ENCODE data around the gene CCDC50. TPM values are rescaled to one million over a fixed set of nuclear protein-coding genes. Genes with fewer than 3 reads are reported as not detected.

CCDC50 gene
- total and polyA plus RNA-seq, 2 of the 8 experiments (the other 6 are each of a cell fraction or from before 2014, with no cell fraction given): 7.3 to 19.2 TPM

DNA sequence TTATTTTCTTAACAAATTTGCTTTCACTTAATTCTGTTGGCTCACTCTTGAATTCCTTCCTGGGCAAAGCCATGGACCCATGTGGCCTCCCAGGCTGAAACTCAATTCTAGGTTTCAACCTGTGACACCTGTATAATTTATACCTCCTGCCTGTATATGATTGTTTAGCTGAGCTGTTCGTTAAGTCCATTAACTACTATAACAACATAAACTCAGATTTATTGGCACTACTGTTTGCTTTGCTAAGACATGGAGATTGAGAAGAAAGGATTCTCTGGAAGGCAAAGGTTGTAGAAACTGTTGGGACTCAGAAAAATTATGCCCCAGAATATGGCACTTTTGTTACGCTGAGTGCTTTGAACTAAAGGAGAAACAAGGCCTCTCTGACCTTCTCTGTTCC lies 26.7 kb upstream of the CCDC50 start (continued):
- TF ChIP-seq, protein P1, sequence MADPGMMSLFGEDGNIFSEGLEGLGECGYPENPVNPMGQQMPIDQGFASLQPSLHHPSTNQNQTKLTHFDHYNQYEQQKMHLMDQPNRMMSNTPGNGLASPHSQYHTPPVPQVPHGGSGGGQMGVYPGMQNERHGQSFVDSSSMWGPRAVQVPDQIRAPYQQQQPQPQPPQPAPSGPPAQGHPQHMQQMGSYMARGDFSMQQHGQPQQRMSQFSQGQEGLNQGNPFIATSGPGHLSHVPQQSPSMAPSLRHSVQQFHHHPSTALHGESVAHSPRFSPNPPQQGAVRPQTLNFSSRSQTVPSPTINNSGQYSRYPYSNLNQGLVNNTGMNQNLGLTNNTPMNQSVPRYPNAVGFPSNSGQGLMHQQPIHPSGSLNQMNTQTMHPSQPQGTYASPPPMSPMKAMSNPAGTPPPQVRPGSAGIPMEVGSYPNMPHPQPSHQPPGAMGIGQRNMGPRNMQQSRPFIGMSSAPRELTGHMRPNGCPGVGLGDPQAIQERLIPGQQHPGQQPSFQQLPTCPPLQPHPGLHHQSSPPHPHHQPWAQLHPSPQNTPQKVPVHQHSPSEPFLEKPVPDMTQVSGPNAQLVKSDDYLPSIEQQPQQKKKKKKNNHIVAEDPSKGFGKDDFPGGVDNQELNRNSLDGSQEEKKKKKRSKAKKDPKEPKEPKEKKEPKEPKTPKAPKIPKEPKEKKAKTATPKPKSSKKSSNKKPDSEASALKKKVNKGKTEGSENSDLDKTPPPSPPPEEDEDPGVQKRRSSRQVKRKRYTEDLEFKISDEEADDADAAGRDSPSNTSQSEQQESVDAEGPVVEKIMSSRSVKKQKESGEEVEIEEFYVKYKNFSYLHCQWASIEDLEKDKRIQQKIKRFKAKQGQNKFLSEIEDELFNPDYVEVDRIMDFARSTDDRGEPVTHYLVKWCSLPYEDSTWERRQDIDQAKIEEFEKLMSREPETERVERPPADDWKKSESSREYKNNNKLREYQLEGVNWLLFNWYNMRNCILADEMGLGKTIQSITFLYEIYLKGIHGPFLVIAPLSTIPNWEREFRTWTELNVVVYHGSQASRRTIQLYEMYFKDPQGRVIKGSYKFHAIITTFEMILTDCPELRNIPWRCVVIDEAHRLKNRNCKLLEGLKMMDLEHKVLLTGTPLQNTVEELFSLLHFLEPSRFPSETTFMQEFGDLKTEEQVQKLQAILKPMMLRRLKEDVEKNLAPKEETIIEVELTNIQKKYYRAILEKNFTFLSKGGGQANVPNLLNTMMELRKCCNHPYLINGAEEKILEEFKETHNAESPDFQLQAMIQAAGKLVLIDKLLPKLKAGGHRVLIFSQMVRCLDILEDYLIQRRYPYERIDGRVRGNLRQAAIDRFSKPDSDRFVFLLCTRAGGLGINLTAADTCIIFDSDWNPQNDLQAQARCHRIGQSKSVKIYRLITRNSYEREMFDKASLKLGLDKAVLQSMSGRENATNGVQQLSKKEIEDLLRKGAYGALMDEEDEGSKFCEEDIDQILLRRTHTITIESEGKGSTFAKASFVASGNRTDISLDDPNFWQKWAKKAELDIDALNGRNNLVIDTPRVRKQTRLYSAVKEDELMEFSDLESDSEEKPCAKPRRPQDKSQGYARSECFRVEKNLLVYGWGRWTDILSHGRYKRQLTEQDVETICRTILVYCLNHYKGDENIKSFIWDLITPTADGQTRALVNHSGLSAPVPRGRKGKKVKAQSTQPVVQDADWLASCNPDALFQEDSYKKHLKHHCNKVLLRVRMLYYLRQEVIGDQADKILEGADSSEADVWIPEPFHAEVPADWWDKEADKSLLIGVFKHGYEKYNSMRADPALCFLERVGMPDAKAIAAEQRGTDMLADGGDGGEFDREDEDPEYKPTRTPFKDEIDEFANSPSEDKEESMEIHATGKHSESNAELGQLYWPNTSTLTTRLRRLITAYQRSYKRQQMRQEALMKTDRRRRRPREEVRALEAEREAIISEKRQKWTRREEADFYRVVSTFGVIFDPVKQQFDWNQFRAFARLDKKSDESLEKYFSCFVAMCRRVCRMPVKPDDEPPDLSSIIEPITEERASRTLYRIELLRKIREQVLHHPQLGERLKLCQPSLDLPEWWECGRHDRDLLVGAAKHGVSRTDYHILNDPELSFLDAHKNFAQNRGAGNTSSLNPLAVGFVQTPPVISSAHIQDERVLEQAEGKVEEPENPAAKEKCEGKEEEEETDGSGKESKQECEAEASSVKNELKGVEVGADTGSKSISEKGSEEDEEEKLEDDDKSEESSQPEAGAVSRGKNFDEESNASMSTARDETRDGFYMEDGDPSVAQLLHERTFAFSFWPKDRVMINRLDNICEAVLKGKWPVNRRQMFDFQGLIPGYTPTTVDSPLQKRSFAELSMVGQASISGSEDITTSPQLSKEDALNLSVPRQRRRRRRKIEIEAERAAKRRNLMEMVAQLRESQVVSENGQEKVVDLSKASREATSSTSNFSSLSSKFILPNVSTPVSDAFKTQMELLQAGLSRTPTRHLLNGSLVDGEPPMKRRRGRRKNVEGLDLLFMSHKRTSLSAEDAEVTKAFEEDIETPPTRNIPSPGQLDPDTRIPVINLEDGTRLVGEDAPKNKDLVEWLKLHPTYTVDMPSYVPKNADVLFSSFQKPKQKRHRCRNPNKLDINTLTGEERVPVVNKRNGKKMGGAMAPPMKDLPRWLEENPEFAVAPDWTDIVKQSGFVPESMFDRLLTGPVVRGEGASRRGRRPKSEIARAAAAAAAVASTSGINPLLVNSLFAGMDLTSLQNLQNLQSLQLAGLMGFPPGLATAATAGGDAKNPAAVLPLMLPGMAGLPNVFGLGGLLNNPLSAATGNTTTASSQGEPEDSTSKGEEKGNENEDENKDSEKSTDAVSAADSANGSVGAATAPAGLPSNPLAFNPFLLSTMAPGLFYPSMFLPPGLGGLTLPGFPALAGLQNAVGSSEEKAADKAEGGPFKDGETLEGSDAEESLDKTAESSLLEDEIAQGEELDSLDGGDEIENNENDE (IDR thresholded peaks at IDR 0.05; ENCODE audit: insufficient replicate concordance, low read length): no peak
- no peak for TF ChIP-seq KDM4A (IDR thresholded peaks at IDR 0.05; ENCODE audit: low read depth, low read length, severe bottlenecking)
- no peak for TF ChIP-seq RFX5 (IDR thresholded peaks at IDR 0.05; ENCODE audit: borderline replicate concordance, low read depth, low read length)
- TF ChIP-seq SIN3A (conservative IDR thresholded peaks at IDR 0.05 in 1 of 2, IDR thresholded peaks at IDR 0.05 in 1 of 2; ENCODE audit: low read depth in 1 of 2, low read length in 2 of 2): no peak
- no peak for TF ChIP-seq BCL11A (IDR thresholded peaks at IDR 0.05; ENCODE audit: low read depth in 2 of 2, low read length in 2 of 2)
- TF ChIP-seq SP1 (IDR thresholded peaks at IDR 0.05; ENCODE audit: low read depth, low read length): no peak
- TF ChIP-seq, protein P2, sequence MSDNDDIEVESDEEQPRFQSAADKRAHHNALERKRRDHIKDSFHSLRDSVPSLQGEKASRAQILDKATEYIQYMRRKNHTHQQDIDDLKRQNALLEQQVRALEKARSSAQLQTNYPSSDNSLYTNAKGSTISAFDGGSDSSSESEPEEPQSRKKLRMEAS (IDR thresholded peaks at IDR 0.05): no peak
- no peak for TF ChIP-seq TEAD4 (IDR thresholded peaks at IDR 0.05; ENCODE audit: low read depth, low read length)
- TF ChIP-seq, protein P3, sequence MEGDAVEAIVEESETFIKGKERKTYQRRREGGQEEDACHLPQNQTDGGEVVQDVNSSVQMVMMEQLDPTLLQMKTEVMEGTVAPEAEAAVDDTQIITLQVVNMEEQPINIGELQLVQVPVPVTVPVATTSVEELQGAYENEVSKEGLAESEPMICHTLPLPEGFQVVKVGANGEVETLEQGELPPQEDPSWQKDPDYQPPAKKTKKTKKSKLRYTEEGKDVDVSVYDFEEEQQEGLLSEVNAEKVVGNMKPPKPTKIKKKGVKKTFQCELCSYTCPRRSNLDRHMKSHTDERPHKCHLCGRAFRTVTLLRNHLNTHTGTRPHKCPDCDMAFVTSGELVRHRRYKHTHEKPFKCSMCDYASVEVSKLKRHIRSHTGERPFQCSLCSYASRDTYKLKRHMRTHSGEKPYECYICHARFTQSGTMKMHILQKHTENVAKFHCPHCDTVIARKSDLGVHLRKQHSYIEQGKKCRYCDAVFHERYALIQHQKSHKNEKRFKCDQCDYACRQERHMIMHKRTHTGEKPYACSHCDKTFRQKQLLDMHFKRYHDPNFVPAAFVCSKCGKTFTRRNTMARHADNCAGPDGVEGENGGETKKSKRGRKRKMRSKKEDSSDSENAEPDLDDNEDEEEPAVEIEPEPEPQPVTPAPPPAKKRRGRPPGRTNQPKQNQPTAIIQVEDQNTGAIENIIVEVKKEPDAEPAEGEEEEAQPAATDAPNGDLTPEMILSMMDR (IDR thresholded peaks at IDR 0.05; ENCODE audit: control extremely low read depth in 1 of 3, insufficient read depth in 1 of 3, low read depth in 1 of 3, low read length in 3 of 3): no peak

All from H1 (cell line).